ENCODE results near the gene PTPRG. TPM values are rescaled to one million over a fixed set of nuclear protein-coding genes. Genes with fewer than 3 reads are reported as not detected.

The PTPRG gene
- total RNA-seq, 1 experiment from 2014 or later: 11.7 TPM

GRCh38 chr3:61631108-61631769 lies 69.9 kb downstream of the PTPRG start:
- intact Hi-C loops (cut with micrococcal nuclease; ENCODE audit: unreplicated experiment): no loop called here
- DNase-seq (ENCODE audit: low spot score): no peak
- no peak for TF ChIP-seq EZH2 (IDR thresholded peaks at IDR 0.05; ENCODE audit: borderline replicate concordance, low read depth, low read length, poor library complexity, severe bottlenecking)
- no peak for TF ChIP-seq CTCF (conservative IDR thresholded peaks at IDR 0.05; ENCODE audit: low read depth, low read length)
- Histone ChIP-seq H3K4me1 (ENCODE audit: insufficient read depth, low read length, poor library complexity, severe bottlenecking) (peaks cover 6% of the 10 kb centered on the region), H3K4me3 (ENCODE audit: low read depth, low read length, poor library complexity, severe bottlenecking) (no peak overlapping the region), H3K27me3 (replicated peaks; ENCODE audit: insufficient read depth, low read depth, low read length, poor library complexity) (no peaks in the 10 kb centered on the region), H3K27ac (ENCODE audit: low read depth, low read length, poor library complexity, severe bottlenecking) (no peak overlapping the region), H3K36me3 (ENCODE audit: insufficient read depth, low read length, poor library complexity, severe bottlenecking) (no peaks in the 10 kb centered on the region), H3K9me3 (ENCODE audit: low read depth, low read length, poor library complexity, severe bottlenecking) (no peaks in the 10 kb centered on the region)
- POLR2A ChIA-PET (ENCODE audit: low non-redundant PET): no interaction called here
- BruUV-seq (replicated peaks): no TSS peak
- CTCF ChIA-PET: no interaction called here

- no peak overlapping the region for H3K4me3 ChIP-seq (ENCODE audit: low read depth, low read length, poor library complexity, severe bottlenecking)
- BruUV-seq (replicated peaks): no TSS peak
- POLR2A ChIA-PET (ENCODE audit: low non-redundant PET): no interaction called here
- DNase-seq (ENCODE audit: low spot score): peak; percentile 10
- H3K27ac ChIP-seq (ENCODE audit: low read depth, low read length, poor library complexity, severe bottlenecking): no peak overlapping the region
- CTCF ChIA-PET: no interaction called here
- H3K36me3 ChIP-seq (ENCODE audit: insufficient read depth, low read length, poor library complexity, severe bottlenecking): no peaks in the 10 kb centered on the region
- H3K9me3 ChIP-seq (ENCODE audit: low read depth, low read length, poor library complexity, severe bottlenecking): no peaks in the 10 kb centered on the region
- TF ChIP-seq EZH2 (IDR thresholded peaks at IDR 0.05; ENCODE audit: borderline replicate concordance, low read depth, low read length, poor library complexity, severe bottlenecking): no peak
- TF ChIP-seq CTCF (conservative IDR thresholded peaks at IDR 0.05; ENCODE audit: low read depth, low read length): no peak
- H3K27me3 ChIP-seq (replicated peaks; ENCODE audit: insufficient read depth, low read depth, low read length, poor library complexity): no peaks in the 10 kb centered on the region
- intact Hi-C loops (cut with micrococcal nuclease; ENCODE audit: unreplicated experiment): no loop called here
- H3K4me1 ChIP-seq (ENCODE audit: insufficient read depth, low read length, poor library complexity, severe bottlenecking): peaks cover 11% of the 10 kb centered on the region
Observed at GRCh38 chr3:61632568-61633175, 71.3 kb downstream of the PTPRG start.

GRCh38 chr3:61634678-61635077 lies 73.3 kb downstream of the PTPRG start:
- Histone ChIP-seq H3K4me1 (ENCODE audit: insufficient read depth, low read length, poor library complexity, severe bottlenecking) (peaks cover 14% of the 10 kb centered on the region), H3K9me3 (ENCODE audit: low read depth, low read length, poor library complexity, severe bottlenecking) (no peaks in the 10 kb centered on the region), H3K27me3 (replicated peaks; ENCODE audit: insufficient read depth, low read depth, low read length, poor library complexity) (no peaks in the 10 kb centered on the region), H3K4me3 (ENCODE audit: low read depth, low read length, poor library complexity, severe bottlenecking) (no peak overlapping the region), H3K27ac (ENCODE audit: low read depth, low read length, poor library complexity, severe bottlenecking) (no peak overlapping the region), H3K36me3 (ENCODE audit: insufficient read depth, low read length, poor library complexity, severe bottlenecking) (no peaks in the 10 kb centered on the region)
- intact Hi-C loops (cut with micrococcal nuclease; ENCODE audit: unreplicated experiment): no loop called here
- no peak for DNase-seq (ENCODE audit: low spot score)
- BruUV-seq (replicated peaks): no TSS peak
- POLR2A ChIA-PET (ENCODE audit: low non-redundant PET): no interaction called here
- TF ChIP-seq CTCF (conservative IDR thresholded peaks at IDR 0.05; ENCODE audit: low read depth, low read length) (no peak), EZH2 (IDR thresholded peaks at IDR 0.05; ENCODE audit: borderline replicate concordance, low read depth, low read length, poor library complexity, severe bottlenecking) (no peak)
- CTCF ChIA-PET: no interaction called here
